ENCODE measurements around the gene UBA52. TPM values are rescaled to one million over a fixed set of nuclear protein-coding genes. Genes with fewer than 3 reads are reported as not detected.
A peak's percentile ranks its signal among the peaks of the same experiment; 100 is the strongest.

Gene UBA52
- total and polyA plus RNA-seq, 2 of the 8 experiments (the other 6 are each of a cell fraction or from before 2014, with no cell fraction given), result 1,340 to 5,409 TPM

DNA sequence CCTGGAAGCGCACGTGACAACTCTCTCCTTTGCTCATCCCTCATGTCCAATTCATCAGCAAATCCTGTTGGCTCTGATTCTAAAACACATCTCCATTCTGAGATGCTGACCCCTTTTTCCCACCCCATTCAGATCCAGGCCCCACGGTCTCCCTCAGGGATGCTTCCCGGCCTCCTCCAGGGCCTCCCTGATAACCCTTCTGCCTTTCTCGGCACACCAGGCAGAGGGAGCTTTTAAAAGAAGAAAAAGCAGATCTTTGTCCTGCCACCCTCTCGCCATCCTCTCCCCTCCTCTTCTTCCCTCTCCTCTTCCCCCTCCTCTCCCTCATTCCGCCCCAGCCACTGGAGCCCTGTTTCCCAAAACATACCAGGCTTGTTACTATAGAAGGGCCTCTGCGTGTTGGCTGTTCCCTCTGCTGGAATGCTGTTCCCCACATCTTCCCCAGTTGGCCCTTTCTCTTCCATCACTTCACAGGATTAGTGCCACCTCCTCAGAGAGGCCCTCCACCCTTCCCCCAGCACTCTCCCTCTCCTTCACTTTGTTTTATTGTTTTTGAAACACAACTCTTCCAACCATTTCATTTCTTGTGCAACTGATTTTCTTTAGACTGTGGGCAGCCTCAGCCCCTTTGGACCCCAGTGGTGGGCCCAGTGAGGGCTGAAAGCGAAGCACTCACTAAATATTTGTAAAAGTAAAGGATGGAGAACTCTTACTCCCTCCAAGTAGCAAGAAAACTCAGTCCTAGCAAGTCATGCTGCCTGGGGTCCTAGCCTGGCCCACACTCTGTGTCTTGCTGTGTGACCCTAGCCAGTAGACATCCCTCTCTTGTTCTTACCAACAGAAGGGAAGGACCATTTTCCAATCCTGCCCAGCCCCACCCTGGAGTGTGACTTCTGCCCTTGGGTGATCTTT, 37.4 kb downstream of the UBA52 start:
- Histone ChIP-seq H2BK20ac (ENCODE audit: low read length) (peak overlapping the region; percentile 66; the same call in 1 of the 2 replicates), H3K23me2 (ENCODE audit: low read depth, low read length) (peaks cover 24% of the 10 kb centered on the region), H2AK5ac (ENCODE audit: low read depth, low read length) (no peak overlapping the region), H2AFZ (ENCODE audit: low read length) (no peak overlapping the region), H3K79me2 (ENCODE audit: control insufficient read depth in 1 of 2, insufficient read depth in 2 of 2, low read length in 2 of 2) (no peaks in the 10 kb centered on the region), H3K27me3 (replicated peaks in 1 of 4; ENCODE audit: control insufficient read depth in 3 of 4, extremely low read depth in 1 of 4, insufficient read depth in 3 of 4, low read length in 3 of 4) (peaks cover 88 to 96% (median 96%) of the 10 kb centered on the region in 4 experiments), H4K20me1 (replicated peaks in 1 of 2; ENCODE audit: control insufficient read depth in 1 of 2, insufficient read depth in 2 of 2, low read length in 2 of 2) (peaks cover 0 to 20% of the 10 kb centered on the region in 2 experiments), H3K79me1 (ENCODE audit: low read depth, low read length) (no peaks in the 10 kb centered on the region), H3K9ac (replicated peaks in 1 of 4; ENCODE audit: extremely low read depth in 1 of 4, low read depth in 3 of 4, low read length in 3 of 4) (no peak overlapping the region), H3K36me3 (ENCODE audit: control insufficient read depth in 2 of 4, insufficient read depth in 4 of 4, low read length in 3 of 4) (peaks cover 0 to 17% (median 0%) of the 10 kb centered on the region in 4 experiments; a peak in 1 of 8 replicates), H4K5ac (ENCODE audit: insufficient read length, low read depth, low read length) (no peak overlapping the region), H3K18ac (ENCODE audit: extremely low read depth, low read length) (no peak overlapping the region; the same call in 1 of the 2 replicates), H2BK15ac (ENCODE audit: low read length) (0 out of 2 replicates have a peak overlapping the region, but pooled peaks have one; percentile 72), H3K14ac (ENCODE audit: insufficient read length) (no peak overlapping the region), H3K4me3 (ENCODE audit: extremely low read depth in 1 of 4, insufficient read depth in 2 of 4, low read depth in 3 of 4, low read length in 4 of 4) (no peak overlapping the region), H3K23ac (ENCODE audit: insufficient read length) (no peak overlapping the region), H3K4ac (replicated peaks; ENCODE audit: insufficient read length, low read depth, low read length) (peak overlapping the region; percentile 44), H4K91ac (replicated peaks; ENCODE audit: insufficient read length, low read length) (peak overlapping the region; percentile 73), H3K4me2 (ENCODE audit: insufficient read depth in 1 of 2, low read depth in 2 of 2, low read length in 2 of 2) (peak overlapping the region in 1 of 2 experiments; percentile 95; a peak in 2 of 4 replicates), H2BK120ac (replicated peaks; ENCODE audit: low read depth, low read length) (peak overlapping the region; percentile 13), H3K27ac (ENCODE audit: low read depth, low read length) (no peak overlapping the region), H2BK12ac (ENCODE audit: low read depth, low read length) (peak overlapping the region; percentile 35; the same call in 1 of the 2 replicates), H3K4me1 (replicated peaks in 1 of 4; ENCODE audit: control insufficient read depth in 3 of 4, insufficient read depth in 4 of 4, low read length in 3 of 4) (peaks cover 32 to 64% (median 46%) of the 10 kb centered on the region in 4 experiments), H4K8ac (ENCODE audit: extremely low read depth, insufficient read depth, low read length) (no peak overlapping the region), H3K56ac (replicated peaks; ENCODE audit: insufficient read length, low read depth, low read length) (no peak overlapping the region), H3K9me3 (ENCODE audit: insufficient read depth in 2 of 2, low read depth in 1 of 2, low read length in 1 of 2) (no peaks in the 10 kb centered on the region), H2BK5ac (ENCODE audit: low read depth, low read length) (peak overlapping the region; percentile 1; the same call in 1 of the 2 replicates)
- WGBS, 2 experiments (ENCODE audit: extremely low coverage in 1 of 2, insufficient coverage in 1 of 2, insufficient read length in 1 of 2, insufficient replicate concordance in 2 of 2, low coverage in 1 of 2, low lambda C conversion rate in 2 of 2, missing lambda C conversion rate in 1 of 2), result 33% methylated on average over 8 of the region's 9 CpGs; no CpG with 5 or more reads in 1 of the 2 experiments
- CTCF ChIA-PET (ENCODE audit: partially characterized antibody), result interaction anchor here (0.6 to 1.7 kb wide), 5 partner anchors 10 to 135 kb away, joined by 3 to 5 read pairs (median 3); no protein-coding TSS in a partner anchor
- FAIRE-seq, result no peak
- POLR2A ChIA-PET (ENCODE audit: partially characterized antibody), result interaction anchor here (0.8 to 1.1 kb wide), 2 partner anchors 12 to 63 kb away, joined by 3 read pairs; no protein-coding TSS in a partner anchor
- no peak for DNase-seq (ENCODE audit: low read depth in 1 of 2, low spot score in 2 of 2)
- peak; percentile 5 for TF ChIP-seq RNF2 (IDR thresholded peaks at IDR 0.05; ENCODE audit: borderline replicate concordance, low read depth, low read length, missing control alignments, poor library complexity, severe bottlenecking)
- 0 out of 4 replicates have a peak, but pooled peaks of 1 of the 2 experiments have one; percentile 51 for TF ChIP-seq HDAC2 (IDR thresholded peaks at IDR 0.05; ENCODE audit: borderline replicate concordance in 1 of 2, low read depth in 2 of 2, low read length in 2 of 2)
- no peak for TF ChIP-seq PHF8 (conservative IDR thresholded peaks at IDR 0.05; ENCODE audit: low read depth, low read length)
- TF ChIP-seq KDM1A (IDR thresholded peaks at IDR 0.05; ENCODE audit: borderline replicate concordance, low read length), result peak; percentile 60; the same call in 1 of the 2 replicates
